Osteoblast (primary cell): ENCODE measurements around the gene TMEM203. TPM values are rescaled to one million over a fixed set of nuclear protein-coding genes. Genes with fewer than 3 reads are reported as not detected.

Source experiments
- DNase-seq: peaks from one replicate; pipeline ENCODE4 v3.0.0; 2011; ENCODE audit warnings: low spot score, mixed read lengths; ENCODE audit not compliant: insufficient read length; ENCODE audit errors: missing footprints
- H2AFZ ChIP-seq: 2 replicates; pipeline ENCODE4 v1.6.0; 2011; ENCODE audit warnings: mild to moderate bottlenecking, low read length
- H3K27ac ChIP-seq: 2 replicates; pipeline ENCODE4 v1.5.1; 2011; ENCODE audit warnings: mild to moderate bottlenecking, low read depth, low read length, moderate library complexity
- H3K27me3 ChIP-seq: 2 replicates; pipeline ENCODE4 v1.6.0; 2012; ENCODE audit warnings: mild to moderate bottlenecking, control low read depth, inconsistent platforms, low read length, moderate library complexity; ENCODE audit not compliant: insufficient read depth
- H3K36me3 ChIP-seq: 2 replicates; pipeline ENCODE4 v1.5.1; 2011; ENCODE audit warnings: mild to moderate bottlenecking, low read length, control low read depth, moderate library complexity; ENCODE audit not compliant: insufficient read depth
- H3K4me1 ChIP-seq: 2 replicates; pipeline ENCODE4 v1.5.1; 2011; ENCODE audit warnings: mild to moderate bottlenecking, low read length, control low read depth, moderate library complexity; ENCODE audit not compliant: insufficient read depth
- H3K4me2 ChIP-seq: 2 replicates; pipeline ENCODE4 v1.6.0; 2011; ENCODE audit warnings: mild to moderate bottlenecking, low read length; ENCODE audit not compliant: insufficient read depth
- H3K4me3 ChIP-seq: fragments of 200-600 bp; sonication (generic); 3 replicates; pipeline ENCODE4 v1.5.1; 2012; ENCODE audit warnings: mild to moderate bottlenecking, low read length, inconsistent platforms; ENCODE audit not compliant: insufficient read depth
- H3K79me2 ChIP-seq: 2 replicates; pipeline ENCODE4 v1.6.0; 2012; ENCODE audit warnings: mild to moderate bottlenecking, low read length, control low read depth, inconsistent platforms; ENCODE audit not compliant: insufficient read depth
- H3K9me3 ChIP-seq: 2 replicates; pipeline ENCODE4 v1.5.1; 2011; ENCODE audit warnings: low read depth, low read length, control low read depth
- H4K20me1 ChIP-seq: 2 replicates; pipeline ENCODE4 v1.6.0; 2012; ENCODE audit warnings: mild to moderate bottlenecking, low read length, control low read depth; ENCODE audit not compliant: insufficient read depth
- CTCF ChIP-seq: IDR thresholded peaks from 2 replicates; pipeline ENCODE4 v1.5.1; 2011; ENCODE audit warnings: mild to moderate bottlenecking, low read depth, low read length, moderate library complexity; ENCODE audit errors: extremely low read depth
- total RNA-seq: library from RNA; depleted of rRNA; stranded (reverse); fragments of >200 nt; gene quantifications from 2 replicates; pipeline ENCODE4 v1.2.3, GENCODE V29; 2012

The TMEM203 gene
- total RNA-seq, 1 donor = 36.9 TPM

DNA sequence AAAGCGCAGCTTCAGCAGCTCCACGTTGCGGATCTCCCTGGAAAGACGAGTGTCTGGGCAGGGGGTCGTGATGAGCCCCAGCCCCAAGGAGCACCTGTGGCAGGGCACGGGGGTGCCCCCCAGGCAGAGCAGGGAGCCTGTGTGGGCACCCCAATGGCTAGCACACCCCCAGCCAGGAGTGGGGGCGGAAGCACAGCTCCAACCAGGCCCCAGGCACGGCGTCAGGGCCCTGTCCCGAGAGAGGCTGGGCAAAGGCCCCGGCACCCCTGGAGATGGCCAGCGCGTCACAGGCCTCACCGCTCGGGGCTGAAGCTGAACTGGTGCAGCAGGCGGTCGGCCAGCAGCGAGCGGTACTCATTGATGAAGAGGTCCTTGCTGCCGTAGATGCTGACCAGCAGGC is 25.0 kb downstream of the TMEM203 start:
- H3K27ac ChIP-seq = no peak overlapping the region
- H3K4me2 ChIP-seq = no peak overlapping the region
- no peak overlapping the region for H3K4me3 ChIP-seq
- H4K20me1 ChIP-seq = peaks cover 12% of the 10 kb centered on the region
- H3K36me3 ChIP-seq = peaks cover 29% of the 10 kb centered on the region
- DNase-seq = no peak
- H2AFZ ChIP-seq = no peak overlapping the region
- no peaks in the 10 kb centered on the region for H3K27me3 ChIP-seq
- no peaks in the 10 kb centered on the region for H3K4me1 ChIP-seq
- TF ChIP-seq CTCF = no peak
- H3K9me3 ChIP-seq = no peaks in the 10 kb centered on the region
- H3K79me2 ChIP-seq = peaks cover 4% of the 10 kb centered on the region

GRCh38 chr9:137179761-137180160 is 25.7 kb downstream of the TMEM203 start:
- Histone ChIP-seq H3K4me1 (no peaks in the 10 kb centered on the region), H2AFZ (no peak overlapping the region), H3K4me2 (no peak overlapping the region), H3K27me3 (no peaks in the 10 kb centered on the region), H3K79me2 (no peaks in the 10 kb centered on the region), H3K27ac (no peak overlapping the region), H3K4me3 (no peak overlapping the region), H4K20me1 (peaks cover 12% of the 10 kb centered on the region), H3K36me3 (peaks cover 28% of the 10 kb centered on the region), H3K9me3 (no peaks in the 10 kb centered on the region)
- TF ChIP-seq CTCF = no peak
- no peak for DNase-seq

DNA sequence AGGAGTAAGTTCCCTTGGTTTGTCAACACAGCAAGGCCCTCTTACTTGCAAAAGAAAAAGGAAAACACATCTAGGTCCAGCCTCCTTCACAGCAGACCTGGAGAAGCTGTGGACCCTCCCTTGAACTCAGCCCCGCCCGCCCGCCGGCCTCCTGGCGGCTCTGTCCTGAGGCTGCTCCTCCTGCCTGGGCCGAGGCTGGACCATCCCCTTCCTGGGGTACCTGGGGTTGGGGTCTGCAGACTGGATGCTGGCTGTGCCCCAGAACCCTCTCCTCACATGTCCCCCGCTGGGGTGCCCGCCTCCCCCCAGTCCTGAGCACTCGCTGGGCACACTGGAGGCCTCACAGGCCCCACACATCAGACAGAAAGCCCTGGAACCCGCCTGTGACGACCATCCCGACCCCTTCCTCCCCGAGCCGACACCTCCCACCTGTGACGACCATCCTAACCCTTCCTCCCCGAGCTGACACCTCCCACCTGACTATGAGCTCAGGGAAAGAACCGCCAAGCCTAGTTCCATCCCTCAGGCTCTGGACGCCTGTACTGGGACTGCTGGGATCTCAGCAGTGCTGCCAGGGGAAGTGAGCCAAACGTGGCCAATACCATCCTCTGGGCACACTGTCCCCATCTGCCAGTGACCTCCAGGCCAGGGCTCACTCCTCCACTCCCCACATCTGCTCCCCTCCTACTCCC is 26.4 kb downstream of the TMEM203 start:
- no peaks in the 10 kb centered on the region for H3K9me3 ChIP-seq
- H3K4me3 ChIP-seq = no peak overlapping the region
- no peak overlapping the region for H2AFZ ChIP-seq
- no peak overlapping the region for H3K4me2 ChIP-seq
- no peaks in the 10 kb centered on the region for H3K79me2 ChIP-seq
- DNase-seq = peak; percentile 90
- TF ChIP-seq CTCF = no peak
- H3K36me3 ChIP-seq = peaks cover 22% of the 10 kb centered on the region
- no peaks in the 10 kb centered on the region for H3K27me3 ChIP-seq
- no peak overlapping the region for H3K27ac ChIP-seq
- peaks cover 12% of the 10 kb centered on the region for H4K20me1 ChIP-seq
- no peaks in the 10 kb centered on the region for H3K4me1 ChIP-seq

DNA sequence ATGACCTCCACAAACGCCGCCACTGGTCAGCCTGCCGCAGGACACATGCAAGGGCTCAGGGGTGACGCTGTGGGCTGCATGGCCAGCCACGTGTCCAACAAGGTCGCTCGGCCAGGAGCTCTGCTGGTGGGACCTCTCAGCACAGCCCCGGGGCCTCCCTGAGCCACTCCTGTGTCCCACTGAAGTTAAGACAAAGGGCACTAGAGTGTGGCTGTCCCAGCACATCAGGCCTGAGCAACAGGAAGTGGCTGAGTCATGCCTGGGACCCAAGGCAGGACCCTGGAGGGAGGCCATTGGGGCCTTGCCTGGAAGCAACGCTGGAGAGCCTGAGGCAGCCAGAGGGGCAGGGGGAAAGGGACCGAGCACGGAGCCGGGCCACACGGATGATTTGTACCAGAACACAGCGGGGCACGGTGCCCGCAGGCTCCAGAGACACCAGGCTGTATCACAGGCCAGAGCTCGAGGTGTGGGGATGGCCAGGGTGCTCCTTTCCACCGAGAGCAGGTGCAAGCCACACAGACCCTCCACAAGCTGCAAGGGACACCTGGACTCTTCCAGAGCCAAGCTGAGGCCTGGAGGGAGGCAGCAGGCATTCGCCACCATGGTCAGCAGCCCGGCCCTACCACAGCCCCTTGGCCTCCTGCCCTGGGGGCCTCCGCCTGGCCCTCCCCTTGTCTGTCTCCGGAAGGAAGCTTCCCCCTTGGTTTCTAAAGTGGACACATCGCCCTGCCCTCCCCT is 27.1 kb downstream of the TMEM203 start:
- TF ChIP-seq CTCF = no peak
- Histone ChIP-seq H3K4me2 (no peak overlapping the region), H3K9me3 (no peaks in the 10 kb centered on the region), H3K4me1 (no peaks in the 10 kb centered on the region), H4K20me1 (peaks cover 12% of the 10 kb centered on the region), H3K36me3 (peaks cover 15% of the 10 kb centered on the region), H3K79me2 (no peaks in the 10 kb centered on the region), H3K4me3 (no peak overlapping the region), H3K27ac (no peak overlapping the region), H2AFZ (no peak overlapping the region), H3K27me3 (no peaks in the 10 kb centered on the region)
- peak; percentile 90 for DNase-seq
